ENCODE data around the gene USP10. TPM values are rescaled to one million over a fixed set of nuclear protein-coding genes. Genes with fewer than 3 reads are reported as not detected.

The USP10 gene
- total RNA-seq, 1 experiment from 2014 or later = 203 TPM

- H3K4me1 Mint-ChIP-seq = peaks cover 9 to 10% of the 10 kb centered on the region in 2 experiments
These were observed 4.8 kb upstream of the USP10 start for GRCh38 chr16:84694980-84695379.

More at GRCh38 chr16:84694980-84695379, 4.8 kb upstream of the USP10 start:
- H2BK5ac ChIP-seq (ENCODE audit: insufficient read length, low read length) = no peak overlapping the region
- H3T11ph ChIP-seq (ENCODE audit: low read length) = no peak overlapping the region
- no peak overlapping the region for H3K14ac ChIP-seq (ENCODE audit: insufficient read depth, low read length)
- H2AFZ ChIP-seq (ENCODE audit: low read length) = no peak overlapping the region
- no peak overlapping the region for H3K4me3 Mint-ChIP-seq
- DNase-seq = no peak
- H3K4me1 ChIP-seq (ENCODE audit: insufficient read depth, low read length) = no peaks in the 10 kb centered on the region
- H3K9ac ChIP-seq (ENCODE audit: extremely low read depth, insufficient read length, low read length) = no peak overlapping the region
- peaks cover 0 to 11% of the 10 kb centered on the region in 2 experiments; a peak in 4 of 5 replicates for H3K9me3 Mint-ChIP-seq
- no peaks in the 10 kb centered on the region for H3K27me3 Mint-ChIP-seq (ENCODE audit: low read depth)
- TF ChIP-seq CTCF (conservative IDR thresholded peaks at IDR 0.05) = no peak
- peaks cover 4% of the 10 kb centered on the region for H3K23me2 ChIP-seq (ENCODE audit: insufficient read length, low read depth, low read length, poor library complexity, severe bottlenecking)
- no peak overlapping the region for H3K18ac ChIP-seq (ENCODE audit: insufficient read length, low read depth, low read length)
- H3K36me3 Mint-ChIP-seq (ENCODE audit: insufficient read depth in 1 of 3, low read depth in 3 of 3) = no peaks in the 10 kb centered on the region; a peak in 2 of 7 replicates
- no peak overlapping the region for H2BK12ac ChIP-seq (ENCODE audit: insufficient read length, low read depth, low read length)
- no peak overlapping the region for H2AK5ac ChIP-seq (ENCODE audit: insufficient read length, low read length)
- H2BK20ac ChIP-seq (ENCODE audit: low read depth, low read length, poor library complexity, severe bottlenecking) = no peak overlapping the region
- H3K79me2 ChIP-seq (ENCODE audit: insufficient read depth, low read length) = no peaks in the 10 kb centered on the region
- WGBS (ENCODE audit: extremely low coverage, insufficient read length, low lambda C conversion rate) = no CpG with 5 or more reads among the region's 2 CpGs
- H4K20me1 ChIP-seq (ENCODE audit: control insufficient read depth, insufficient read depth, insufficient read length) = no peaks in the 10 kb centered on the region
- no peak overlapping the region for H3K4ac ChIP-seq (ENCODE audit: low read depth, low read length)
- H4K5ac ChIP-seq (ENCODE audit: insufficient read length, low read depth, low read length) = no peak overlapping the region
- no peaks in the 10 kb centered on the region for H3K79me1 ChIP-seq (ENCODE audit: insufficient read depth, low read depth, low read length, poor library complexity, severe bottlenecking)
- no peak overlapping the region for H3K56ac ChIP-seq (ENCODE audit: insufficient read length, low read depth, low read length)
- no peaks in the 10 kb centered on the region for H3K27me3 ChIP-seq (ENCODE audit: insufficient read depth, low read length)
- no peak overlapping the region for H3K27ac Mint-ChIP-seq
- no peak overlapping the region for H2BK15ac ChIP-seq (ENCODE audit: low read depth, low read length)
- no peaks in the 10 kb centered on the region for H3K9me3 ChIP-seq (ENCODE audit: control insufficient read depth, low read depth, low read length)
- no peak overlapping the region for H3K4me2 ChIP-seq (ENCODE audit: insufficient read depth, insufficient read length, low read length)
- no peak overlapping the region for H4K8ac ChIP-seq (replicated peaks; ENCODE audit: insufficient read length, low read depth, low read length)
- H4K91ac ChIP-seq (ENCODE audit: insufficient read length, low read depth, low read length) = no peak overlapping the region
- H2BK120ac ChIP-seq (ENCODE audit: low read depth, low read length, poor library complexity, severe bottlenecking) = no peak overlapping the region
- H3K27ac ChIP-seq (ENCODE audit: insufficient read length, low read depth, low read length) = no peak overlapping the region
- no peak overlapping the region for H3K23ac ChIP-seq (ENCODE audit: insufficient read length, low read depth, low read length)

All from H9 (cell line).